ENCODE data around the gene SMAD3.

The SMAD3 gene

GRCh38 chr15:67178569-67179210, 113.3 kb downstream of the SMAD3 start:
- H3K9me3 ChIP-seq (ENCODE audit: control insufficient read depth in 1 of 2, low read length in 2 of 2) = no peaks in the 10 kb centered on the region
- peaks cover 18 to 38% of the 10 kb centered on the region in 2 donors for H3K4me1 ChIP-seq (ENCODE audit: control insufficient read depth in 1 of 2, insufficient read depth in 2 of 2, low read length in 2 of 2)
- peaks cover 0 to 12% of the 10 kb centered on the region in 2 donors for H3K36me3 ChIP-seq (ENCODE audit: control insufficient read depth in 1 of 2, insufficient read depth in 2 of 2, low read length in 2 of 2)
- peak overlapping the region; percentile 76 for H3K27ac ChIP-seq (ENCODE audit: low read length)
- H3K27me3 ChIP-seq (ENCODE audit: low read depth, low read length) = no peaks in the 10 kb centered on the region
- H3K4me3 ChIP-seq (ENCODE audit: low read depth in 1 of 2, low read length in 2 of 2) = no peak overlapping the region

- Histone ChIP-seq H3K9me3 (ENCODE audit: control insufficient read depth in 1 of 2, low read length in 2 of 2) (no peaks in the 10 kb centered on the region), H3K36me3 (ENCODE audit: control insufficient read depth in 1 of 2, insufficient read depth in 2 of 2, low read length in 2 of 2) (peaks cover 2 to 7% of the 10 kb centered on the region in 2 donors), H3K4me1 (ENCODE audit: control insufficient read depth in 1 of 2, insufficient read depth in 2 of 2, low read length in 2 of 2) (peaks cover 18 to 38% of the 10 kb centered on the region in 2 donors), H3K27ac (ENCODE audit: low read length) (no peak overlapping the region), H3K27me3 (ENCODE audit: low read depth, low read length) (no peaks in the 10 kb centered on the region), H3K4me3 (ENCODE audit: low read depth in 1 of 2, low read length in 2 of 2) (no peak overlapping the region)
Observed at GRCh38 chr15:67179411-67179995, 114.1 kb downstream of the SMAD3 start.

- Histone ChIP-seq H3K27me3 (ENCODE audit: low read depth, low read length) (no peaks in the 10 kb centered on the region), H3K9me3 (ENCODE audit: control insufficient read depth in 1 of 2, low read length in 2 of 2) (no peaks in the 10 kb centered on the region), H3K4me1 (ENCODE audit: control insufficient read depth in 1 of 2, insufficient read depth in 2 of 2, low read length in 2 of 2) (peaks cover 17 to 34% of the 10 kb centered on the region in 2 donors), H3K36me3 (ENCODE audit: control insufficient read depth in 1 of 2, insufficient read depth in 2 of 2, low read length in 2 of 2) (peaks cover 8 to 10% of the 10 kb centered on the region in 2 donors), H3K4me3 (ENCODE audit: low read depth in 1 of 2, low read length in 2 of 2) (no peak overlapping the region), H3K27ac (ENCODE audit: low read length) (no peak overlapping the region)
Observed at GRCh38 chr15:67180035-67180434, 114.6 kb downstream of the SMAD3 start.

- Histone ChIP-seq H3K9me3 (ENCODE audit: control insufficient read depth in 1 of 2, low read length in 2 of 2) (no peaks in the 10 kb centered on the region), H3K4me3 (ENCODE audit: low read depth in 1 of 2, low read length in 2 of 2) (no peak overlapping the region), H3K27ac (ENCODE audit: low read length) (no peak overlapping the region), H3K4me1 (ENCODE audit: control insufficient read depth in 1 of 2, insufficient read depth in 2 of 2, low read length in 2 of 2) (peaks cover 12 to 33% of the 10 kb centered on the region in 2 donors), H3K36me3 (ENCODE audit: control insufficient read depth in 1 of 2, insufficient read depth in 2 of 2, low read length in 2 of 2) (peaks cover 9 to 10% of the 10 kb centered on the region in 2 donors), H3K27me3 (ENCODE audit: low read depth, low read length) (no peaks in the 10 kb centered on the region)
Observed at GRCh38 chr15:67180514-67181191, 115.3 kb downstream of the SMAD3 start.

GRCh38 chr15:67181221-67181639, 115.8 kb downstream of the SMAD3 start:
- no peaks in the 10 kb centered on the region for H3K9me3 ChIP-seq (ENCODE audit: control insufficient read depth in 1 of 2, low read length in 2 of 2)
- no peak overlapping the region for H3K27ac ChIP-seq (ENCODE audit: low read length)
- no peak overlapping the region for H3K4me3 ChIP-seq (ENCODE audit: low read depth in 1 of 2, low read length in 2 of 2)
- no peaks in the 10 kb centered on the region for H3K27me3 ChIP-seq (ENCODE audit: low read depth, low read length)
- peaks cover 9 to 10% of the 10 kb centered on the region in 2 donors for H3K36me3 ChIP-seq (ENCODE audit: control insufficient read depth in 1 of 2, insufficient read depth in 2 of 2, low read length in 2 of 2)
- H3K4me1 ChIP-seq (ENCODE audit: control insufficient read depth in 1 of 2, insufficient read depth in 2 of 2, low read length in 2 of 2) = peaks cover 14 to 33% of the 10 kb centered on the region in 2 donors

GRCh38 chr15:67183443-67184169, 118.2 kb downstream of the SMAD3 start:
- H3K36me3 ChIP-seq (ENCODE audit: control insufficient read depth in 1 of 2, insufficient read depth in 2 of 2, low read length in 2 of 2) = peaks cover 12 to 20% of the 10 kb centered on the region in 2 donors
- no peak overlapping the region for H3K4me3 ChIP-seq (ENCODE audit: low read depth in 1 of 2, low read length in 2 of 2)
- peaks cover 6 to 35% of the 10 kb centered on the region in 2 donors for H3K4me1 ChIP-seq (ENCODE audit: control insufficient read depth in 1 of 2, insufficient read depth in 2 of 2, low read length in 2 of 2)
- H3K9me3 ChIP-seq (ENCODE audit: control insufficient read depth in 1 of 2, low read length in 2 of 2) = no peaks in the 10 kb centered on the region
- H3K27ac ChIP-seq (ENCODE audit: low read length) = no peak overlapping the region
- no peaks in the 10 kb centered on the region for H3K27me3 ChIP-seq (ENCODE audit: low read depth, low read length)

GRCh38 chr15:67184208-67184925, 119.0 kb downstream of the SMAD3 start:
- H3K36me3 ChIP-seq (ENCODE audit: control insufficient read depth in 1 of 2, insufficient read depth in 2 of 2, low read length in 2 of 2) = peaks cover 18 to 20% of the 10 kb centered on the region in 2 donors

GRCh38 chr15:67185051-67185450, 119.6 kb downstream of the SMAD3 start:
- Histone ChIP-seq H3K4me1 (ENCODE audit: control insufficient read depth in 1 of 2, insufficient read depth in 2 of 2, low read length in 2 of 2) (peaks cover 12 to 37% of the 10 kb centered on the region in 2 donors), H3K27ac (ENCODE audit: low read length) (no peak overlapping the region), H3K36me3 (ENCODE audit: control insufficient read depth in 1 of 2, insufficient read depth in 2 of 2, low read length in 2 of 2) (peaks cover 18 to 20% of the 10 kb centered on the region in 2 donors), H3K9me3 (ENCODE audit: control insufficient read depth in 1 of 2, low read length in 2 of 2) (no peaks in the 10 kb centered on the region), H3K27me3 (ENCODE audit: low read depth, low read length) (no peaks in the 10 kb centered on the region), H3K4me3 (ENCODE audit: low read depth in 1 of 2, low read length in 2 of 2) (no peak overlapping the region)

More at GRCh38 chr15:67184208-67184925, 119.0 kb downstream of the SMAD3 start:
- no peak overlapping the region for H3K27ac ChIP-seq (ENCODE audit: low read length)
- H3K4me1 ChIP-seq (ENCODE audit: control insufficient read depth in 1 of 2, insufficient read depth in 2 of 2, low read length in 2 of 2) = peaks cover 12 to 34% of the 10 kb centered on the region in 2 donors
- H3K4me3 ChIP-seq (ENCODE audit: low read depth in 1 of 2, low read length in 2 of 2) = no peak overlapping the region
- H3K27me3 ChIP-seq (ENCODE audit: low read depth, low read length) = no peaks in the 10 kb centered on the region
- no peaks in the 10 kb centered on the region for H3K9me3 ChIP-seq (ENCODE audit: control insufficient read depth in 1 of 2, low read length in 2 of 2)

- peaks cover 18 to 27% of the 10 kb centered on the region in 2 donors for H3K36me3 ChIP-seq (ENCODE audit: control insufficient read depth in 1 of 2, insufficient read depth in 2 of 2, low read length in 2 of 2)
- H3K27me3 ChIP-seq (ENCODE audit: low read depth, low read length) = no peaks in the 10 kb centered on the region
- no peak overlapping the region for H3K27ac ChIP-seq (ENCODE audit: low read length)
- no peak overlapping the region for H3K4me3 ChIP-seq (ENCODE audit: low read depth in 1 of 2, low read length in 2 of 2)
- H3K4me1 ChIP-seq (ENCODE audit: control insufficient read depth in 1 of 2, insufficient read depth in 2 of 2, low read length in 2 of 2) = peaks cover 12 to 37% of the 10 kb centered on the region in 2 donors
- no peaks in the 10 kb centered on the region for H3K9me3 ChIP-seq (ENCODE audit: control insufficient read depth in 1 of 2, low read length in 2 of 2)
Observed at GRCh38 chr15:67185621-67186225, 120.3 kb downstream of the SMAD3 start.

GRCh38 chr15:67186226-67186649, 120.8 kb downstream of the SMAD3 start:
- no peak overlapping the region for H3K27ac ChIP-seq (ENCODE audit: low read length)
- H3K27me3 ChIP-seq (ENCODE audit: low read depth, low read length) = no peaks in the 10 kb centered on the region
- H3K4me1 ChIP-seq (ENCODE audit: control insufficient read depth in 1 of 2, insufficient read depth in 2 of 2, low read length in 2 of 2) = peaks cover 12 to 37% of the 10 kb centered on the region in 2 donors
- H3K4me3 ChIP-seq (ENCODE audit: low read depth in 1 of 2, low read length in 2 of 2) = no peak overlapping the region
- no peaks in the 10 kb centered on the region for H3K9me3 ChIP-seq (ENCODE audit: control insufficient read depth in 1 of 2, low read length in 2 of 2)
- H3K36me3 ChIP-seq (ENCODE audit: control insufficient read depth in 1 of 2, insufficient read depth in 2 of 2, low read length in 2 of 2) = peaks cover 19 to 31% of the 10 kb centered on the region in 2 donors
